ENCODE results near the gene MAP3K4. TPM values are rescaled to one million over a fixed set of nuclear protein-coding genes. Genes with fewer than 3 reads are reported as not detected.

The MAP3K4 gene
- total RNA-seq, 3 donors from 2014 or later: 24.6 to 49.2 (median 45.2) TPM

DNA sequence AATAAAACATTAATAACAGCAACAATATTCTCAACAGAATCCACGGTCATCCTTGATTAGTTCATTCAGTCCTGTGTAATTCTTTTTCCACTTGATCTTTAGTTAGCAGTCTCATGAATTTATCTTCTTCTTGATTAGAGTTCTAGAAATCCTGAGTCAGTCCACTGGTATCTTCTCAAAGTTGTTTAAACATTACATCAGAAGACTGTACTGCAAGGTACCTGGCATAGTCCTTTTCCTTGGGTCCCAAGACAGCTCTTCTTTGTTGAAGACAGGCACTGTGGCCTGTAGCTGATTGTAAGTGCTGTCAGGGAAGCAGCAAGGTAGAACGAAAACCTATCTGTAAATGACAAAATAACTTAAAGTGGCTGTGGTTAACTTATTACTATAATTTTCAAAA, 11.8 kb downstream of the MAP3K4 start:
- Histone ChIP-seq H3K27ac (no peak overlapping the region), H3K36me3 (no peaks in the 10 kb centered on the region), H3K4me1 (no peaks in the 10 kb centered on the region), H3K4me3 (no peak overlapping the region), H3K9me3 (no peaks in the 10 kb centered on the region), H3K27me3 (no peaks in the 10 kb centered on the region)
- DNase-seq (ENCODE audit: low spot score in 2 of 2): no peak
- TF ChIP-seq POLR2AphosphoS5 (IDR thresholded peaks at IDR 0.05): no peak
- TF ChIP-seq, protein P1, sequence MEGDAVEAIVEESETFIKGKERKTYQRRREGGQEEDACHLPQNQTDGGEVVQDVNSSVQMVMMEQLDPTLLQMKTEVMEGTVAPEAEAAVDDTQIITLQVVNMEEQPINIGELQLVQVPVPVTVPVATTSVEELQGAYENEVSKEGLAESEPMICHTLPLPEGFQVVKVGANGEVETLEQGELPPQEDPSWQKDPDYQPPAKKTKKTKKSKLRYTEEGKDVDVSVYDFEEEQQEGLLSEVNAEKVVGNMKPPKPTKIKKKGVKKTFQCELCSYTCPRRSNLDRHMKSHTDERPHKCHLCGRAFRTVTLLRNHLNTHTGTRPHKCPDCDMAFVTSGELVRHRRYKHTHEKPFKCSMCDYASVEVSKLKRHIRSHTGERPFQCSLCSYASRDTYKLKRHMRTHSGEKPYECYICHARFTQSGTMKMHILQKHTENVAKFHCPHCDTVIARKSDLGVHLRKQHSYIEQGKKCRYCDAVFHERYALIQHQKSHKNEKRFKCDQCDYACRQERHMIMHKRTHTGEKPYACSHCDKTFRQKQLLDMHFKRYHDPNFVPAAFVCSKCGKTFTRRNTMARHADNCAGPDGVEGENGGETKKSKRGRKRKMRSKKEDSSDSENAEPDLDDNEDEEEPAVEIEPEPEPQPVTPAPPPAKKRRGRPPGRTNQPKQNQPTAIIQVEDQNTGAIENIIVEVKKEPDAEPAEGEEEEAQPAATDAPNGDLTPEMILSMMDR (IDR thresholded peaks at IDR 0.05): no peak
- TF ChIP-seq POLR2A (IDR thresholded peaks at IDR 0.05): no peak
- intact Hi-C loops (cut with DNase I; ENCODE audit: low total_unique reads): no loop called here

DNA sequence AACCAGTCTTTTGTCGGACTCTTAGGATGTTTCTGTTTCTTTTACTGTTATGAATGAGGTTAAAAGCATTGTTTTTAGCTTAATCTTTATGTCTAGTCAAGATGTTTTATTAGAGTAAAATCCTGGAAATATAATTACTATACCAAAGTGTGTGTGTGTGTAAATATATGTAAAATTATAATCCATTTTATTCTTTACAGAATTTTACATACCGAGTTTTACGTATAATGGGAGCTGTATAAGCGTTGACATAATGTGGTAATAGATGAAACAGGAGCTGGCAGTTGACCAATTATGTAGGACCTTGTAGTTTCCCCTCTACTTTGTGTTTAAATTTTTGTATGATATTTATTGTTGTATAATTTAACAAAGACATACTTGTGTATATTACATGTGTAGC, 16.7 kb downstream of the MAP3K4 start:
- DNase-seq (ENCODE audit: low spot score in 2 of 2): no peak
- no peaks in the 10 kb centered on the region for H3K27me3 ChIP-seq
- no peaks in the 10 kb centered on the region for H3K4me1 ChIP-seq
- no peak overlapping the region for H3K4me3 ChIP-seq
- H3K27ac ChIP-seq: no peak overlapping the region
- no peaks in the 10 kb centered on the region for H3K36me3 ChIP-seq
- intact Hi-C loops (cut with DNase I; ENCODE audit: low total_unique reads): no loop called here
- TF ChIP-seq POLR2A (IDR thresholded peaks at IDR 0.05) (no peak), POLR2AphosphoS5 (IDR thresholded peaks at IDR 0.05) (no peak)
- TF ChIP-seq, protein P1 (IDR thresholded peaks at IDR 0.05): no peak
- no peaks in the 10 kb centered on the region for H3K9me3 ChIP-seq

DNA sequence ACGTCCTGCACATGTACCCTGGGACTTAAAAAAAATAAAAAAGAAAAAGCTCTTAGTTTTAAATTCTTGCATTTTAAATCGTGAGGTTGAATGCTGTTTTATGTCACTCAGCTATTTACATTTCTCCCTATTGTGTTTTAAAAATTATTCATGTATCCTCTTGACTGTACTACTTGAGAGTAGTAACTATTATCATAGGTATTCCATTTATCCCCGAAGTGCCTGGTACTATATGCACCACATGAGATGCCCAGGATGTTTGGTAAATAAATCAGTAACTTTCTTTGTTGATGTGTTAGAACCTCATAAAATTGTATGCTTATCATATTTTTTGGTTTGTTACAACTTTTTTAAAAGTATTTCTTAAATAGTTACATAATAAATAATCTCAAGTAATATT, 18.4 kb downstream of the MAP3K4 start:
- no peaks in the 10 kb centered on the region for H3K36me3 ChIP-seq
- intact Hi-C loops (cut with DNase I; ENCODE audit: low total_unique reads): no loop called here
- H3K9me3 ChIP-seq: no peaks in the 10 kb centered on the region
- TF ChIP-seq, protein P1 (IDR thresholded peaks at IDR 0.05): no peak
- no peak for TF ChIP-seq POLR2AphosphoS5 (IDR thresholded peaks at IDR 0.05)
- TF ChIP-seq POLR2A (IDR thresholded peaks at IDR 0.05): no peak
- no peaks in the 10 kb centered on the region for H3K4me1 ChIP-seq
- H3K27me3 ChIP-seq: no peaks in the 10 kb centered on the region
- no peak overlapping the region for H3K27ac ChIP-seq
- DNase-seq (ENCODE audit: low spot score in 2 of 2): no peak
- H3K4me3 ChIP-seq: no peak overlapping the region

DNA sequence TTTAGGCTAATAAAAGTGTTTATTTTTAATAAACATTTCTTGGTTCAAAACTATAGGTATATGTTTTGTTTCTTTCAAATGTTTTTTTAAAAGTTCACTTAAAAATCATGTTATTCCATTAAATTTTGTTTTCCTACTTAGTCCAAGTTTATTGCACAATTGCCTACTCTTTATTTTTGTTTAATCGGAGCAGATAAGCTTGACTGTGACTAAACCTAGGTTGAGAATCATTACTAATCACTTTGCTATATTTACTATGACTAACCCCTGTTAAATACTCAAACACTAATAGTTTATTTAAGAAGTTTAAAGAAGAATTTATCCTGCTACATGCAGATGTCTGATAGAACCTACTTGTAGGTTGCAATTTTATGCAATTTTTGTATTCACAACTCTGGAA, 18.8 kb downstream of the MAP3K4 start:
- Histone ChIP-seq H3K4me1 (no peaks in the 10 kb centered on the region), H3K27ac (no peak overlapping the region), H3K27me3 (no peaks in the 10 kb centered on the region), H3K4me3 (no peak overlapping the region), H3K9me3 (no peaks in the 10 kb centered on the region), H3K36me3 (no peaks in the 10 kb centered on the region)
- TF ChIP-seq POLR2AphosphoS5 (IDR thresholded peaks at IDR 0.05) (no peak), POLR2A (IDR thresholded peaks at IDR 0.05) (no peak)
- TF ChIP-seq, protein P1 (IDR thresholded peaks at IDR 0.05): no peak
- intact Hi-C loops (cut with DNase I; ENCODE audit: low total_unique reads): no loop called here
- no peak for DNase-seq (ENCODE audit: low spot score in 2 of 2)

DNA sequence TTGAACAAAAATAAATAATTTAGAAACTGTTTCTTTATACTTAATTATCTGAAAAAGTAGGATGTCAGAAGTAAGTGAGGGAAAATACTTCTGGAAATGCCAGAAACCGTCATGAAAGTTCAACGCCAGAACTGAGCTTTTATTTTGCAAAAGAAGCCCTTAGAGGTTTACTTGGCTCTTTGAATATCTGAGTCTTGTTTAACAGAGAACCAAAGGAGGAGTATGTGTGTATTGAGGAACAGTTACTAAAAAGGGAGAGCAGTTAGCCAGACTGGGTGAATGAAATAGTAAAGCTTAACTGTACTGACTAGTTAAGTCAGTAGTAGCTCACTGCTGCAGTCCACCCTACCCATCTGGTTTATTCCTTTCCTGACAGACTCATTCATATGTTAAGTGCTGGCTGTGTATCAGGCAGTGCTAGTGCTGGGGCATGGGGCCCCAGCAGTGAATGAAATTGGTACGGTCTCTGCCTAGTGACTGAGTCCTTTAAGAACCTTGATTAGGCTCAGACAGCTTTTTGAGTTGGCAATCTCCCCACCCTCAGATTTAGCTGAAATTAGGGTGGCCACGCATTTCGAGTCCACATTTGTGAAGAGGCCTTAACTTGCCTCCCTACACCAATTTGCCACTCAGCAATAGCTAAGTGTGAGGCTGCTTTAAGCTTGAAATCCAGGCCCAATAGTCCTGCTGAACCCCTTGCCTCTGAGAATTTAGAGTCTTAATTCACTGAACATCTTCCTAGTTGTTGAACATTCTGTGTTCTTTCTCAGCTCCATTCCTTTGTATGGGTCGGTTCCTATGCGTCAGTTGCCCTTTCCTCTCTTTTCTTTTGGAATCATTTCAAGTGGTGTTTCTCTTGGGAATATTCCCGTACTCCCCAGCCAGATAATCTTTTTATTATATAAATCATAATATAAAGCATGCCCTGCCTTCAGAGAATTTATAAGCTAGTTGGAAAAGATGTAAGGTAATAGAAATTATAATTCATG, 20.2 kb downstream of the MAP3K4 start:
- TF ChIP-seq, protein P1 (IDR thresholded peaks at IDR 0.05): no peak
- TF ChIP-seq POLR2AphosphoS5 (IDR thresholded peaks at IDR 0.05) (no peak), POLR2A (IDR thresholded peaks at IDR 0.05) (no peak)
- no peaks in the 10 kb centered on the region for H3K27me3 ChIP-seq

More for the DNA sequence above, 20.2 kb downstream of the MAP3K4 start:
- H3K4me3 ChIP-seq: no peak overlapping the region
- no peaks in the 10 kb centered on the region for H3K9me3 ChIP-seq
- intact Hi-C loops (cut with DNase I; ENCODE audit: low total_unique reads): no loop called here
- DNase-seq (ENCODE audit: low spot score in 2 of 2): no peak
- no peaks in the 10 kb centered on the region for H3K36me3 ChIP-seq
- peak overlapping the region in 1 of 2 donors; percentile 69 for H3K27ac ChIP-seq
- H3K4me1 ChIP-seq: no peaks in the 10 kb centered on the region

Data from breast epithelium (tissue), 4 donors.